K562 treated with DMSO at 1 percent for 12 hours (cell line): ENCODE results near the gene ZSCAN10. TPM values are rescaled to one million over a fixed set of nuclear protein-coding genes. Genes with fewer than 3 reads are reported as not detected.

ENCODE experiments used
- total RNA-seq: library from RNA; unstranded; fragments of 300-600 nt; gene quantifications from 2 replicates; pipeline ENCODE4 v1.2.3, GENCODE V29; 2022; ENCODE audit not compliant: insufficient read depth

Gene ZSCAN10
- total RNA-seq, result not detected in 2 replicates

DNA sequence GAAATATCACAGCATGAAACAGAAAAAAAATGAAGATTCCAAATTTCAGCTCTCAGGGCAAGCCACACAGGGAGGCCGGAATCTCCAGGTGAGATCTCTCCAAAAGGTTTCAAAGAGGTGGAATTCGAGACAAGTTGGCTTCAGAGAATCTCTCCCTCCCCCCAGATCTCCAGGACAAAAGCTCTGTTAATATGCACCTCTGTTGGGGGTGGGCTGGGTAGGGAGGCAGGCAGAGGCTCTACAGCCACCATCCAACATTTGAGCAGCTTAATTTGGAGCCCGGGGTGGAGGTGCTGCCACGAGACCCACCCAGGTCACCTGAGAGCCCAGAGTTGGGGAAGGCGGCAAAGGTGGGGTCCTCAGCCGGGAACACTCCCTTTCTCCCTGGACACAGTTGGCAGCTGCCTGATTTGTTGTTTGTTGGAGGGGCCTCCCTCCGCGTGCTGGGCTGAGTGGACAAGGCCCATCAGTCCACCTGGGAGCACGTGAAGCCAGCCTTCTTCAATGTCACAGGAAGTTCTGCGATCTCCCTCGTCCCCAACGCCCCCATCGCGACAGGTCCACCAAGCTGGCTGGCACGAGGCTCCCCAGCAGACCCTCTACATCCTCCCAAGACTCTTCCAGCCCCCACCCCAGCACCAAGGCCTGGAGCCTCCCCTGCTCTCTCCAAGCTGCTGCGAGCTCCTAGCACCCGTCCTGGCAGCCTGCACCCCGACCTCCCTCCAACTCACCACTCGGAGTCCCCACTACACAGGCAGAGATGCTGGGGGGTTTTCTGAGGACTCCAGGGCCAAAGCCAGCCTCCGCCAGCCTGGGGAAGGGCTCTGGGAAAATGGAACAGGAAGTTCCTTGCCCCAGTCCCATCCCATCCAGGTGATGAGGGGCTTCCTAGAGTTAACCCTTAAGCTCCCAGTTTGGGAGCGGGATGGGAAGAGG lies at the start of gene ZSCAN10:
Gene ZSCAN10, minus strand, starts transcription at position 836 of the 936 bp plus-strand sequence. CDS start 6,357 bp downstream, outside the sequence.

DNA sequence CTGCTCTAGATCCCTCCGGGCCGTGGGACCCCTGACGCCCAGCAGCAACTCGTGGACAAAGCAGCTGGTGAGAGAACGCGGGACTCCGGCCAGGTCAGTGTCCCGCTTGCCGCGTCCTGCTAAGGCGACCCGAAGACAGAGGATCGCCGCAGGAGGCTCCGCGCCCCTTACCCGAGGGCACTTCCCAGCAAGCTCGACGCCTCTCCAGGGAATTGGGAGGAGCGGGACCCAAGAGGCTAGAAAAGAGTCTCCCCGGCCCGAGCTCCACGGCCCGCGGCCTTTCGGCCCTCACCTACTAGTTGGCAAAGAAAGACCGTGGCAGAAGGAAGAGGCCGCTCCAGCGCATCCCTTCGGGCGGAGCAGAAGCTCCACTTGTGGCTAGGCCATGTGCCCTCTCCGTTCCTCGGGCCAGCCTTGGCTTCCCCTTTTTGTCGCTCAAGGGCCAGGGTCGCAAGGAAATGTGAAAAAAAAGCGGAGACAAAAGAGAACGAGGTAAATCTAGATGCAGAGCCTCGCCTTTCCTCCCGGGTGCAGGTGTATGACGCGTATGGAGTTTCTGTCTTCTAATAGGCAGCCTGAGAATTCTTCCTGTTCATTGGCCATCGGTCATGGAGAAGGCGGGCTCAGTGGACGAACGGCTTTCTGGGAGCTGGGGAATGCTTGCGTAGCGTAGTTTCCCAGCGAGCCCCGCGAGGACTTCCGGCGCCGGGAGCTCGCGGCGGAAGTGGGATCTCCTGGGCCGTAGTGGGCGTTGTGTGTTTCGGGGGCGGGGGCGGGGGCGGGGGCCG lies 35.4 kb upstream of the ZSCAN10 start, which contains the start of gene ZNF213:
Gene ZNF213, plus strand, starts transcription at position 692 of the 788 bp plus-strand sequence. CDS start 2,252 bp downstream, outside the sequence.

DNA sequence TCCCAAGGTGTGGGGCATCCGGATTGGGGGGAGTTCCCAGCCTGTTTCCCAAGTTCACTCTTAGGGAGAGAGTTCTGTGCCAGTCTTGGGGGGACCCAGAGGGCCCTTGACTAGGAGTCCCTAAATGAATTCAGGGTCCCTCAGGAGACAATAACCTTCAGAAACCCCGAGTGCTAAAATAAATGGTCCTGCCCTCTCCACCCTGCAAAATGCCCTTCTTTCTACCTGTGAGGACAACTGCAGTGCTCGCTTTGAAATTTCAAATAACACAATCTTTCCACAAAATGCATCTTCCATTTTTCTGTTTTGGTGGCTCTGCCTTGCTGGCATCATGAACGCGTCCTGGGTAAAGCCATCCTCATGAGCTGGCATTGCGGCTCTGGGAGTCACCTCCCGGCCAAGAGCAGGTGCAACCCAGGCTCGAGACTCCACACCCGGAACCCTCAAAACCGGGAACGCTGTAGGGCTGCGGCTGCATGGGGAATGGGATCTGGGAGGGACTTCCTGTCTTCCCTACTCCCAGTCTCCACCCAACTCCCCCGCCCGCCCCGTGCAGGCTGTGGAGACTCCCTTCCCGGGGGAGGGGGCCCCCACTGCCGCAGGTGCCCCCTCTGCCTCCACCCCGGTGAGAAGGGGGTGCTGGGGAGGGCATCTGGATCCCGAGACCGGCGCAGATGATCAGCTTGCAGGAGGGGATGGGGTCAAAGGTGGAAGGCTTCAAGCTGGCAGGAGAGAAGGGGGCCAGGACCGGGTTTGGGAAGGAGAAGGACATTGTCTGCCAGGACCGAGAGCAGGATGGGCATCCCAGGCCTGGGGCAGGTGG lies 13.2 kb upstream of the ZSCAN10 start, which contains the start of gene ZNF205:
Gene ZNF205, plus strand, starts transcription at position 529 of the 823 bp plus-strand sequence. CDS start 845 bp downstream, outside the sequence.

DNA sequence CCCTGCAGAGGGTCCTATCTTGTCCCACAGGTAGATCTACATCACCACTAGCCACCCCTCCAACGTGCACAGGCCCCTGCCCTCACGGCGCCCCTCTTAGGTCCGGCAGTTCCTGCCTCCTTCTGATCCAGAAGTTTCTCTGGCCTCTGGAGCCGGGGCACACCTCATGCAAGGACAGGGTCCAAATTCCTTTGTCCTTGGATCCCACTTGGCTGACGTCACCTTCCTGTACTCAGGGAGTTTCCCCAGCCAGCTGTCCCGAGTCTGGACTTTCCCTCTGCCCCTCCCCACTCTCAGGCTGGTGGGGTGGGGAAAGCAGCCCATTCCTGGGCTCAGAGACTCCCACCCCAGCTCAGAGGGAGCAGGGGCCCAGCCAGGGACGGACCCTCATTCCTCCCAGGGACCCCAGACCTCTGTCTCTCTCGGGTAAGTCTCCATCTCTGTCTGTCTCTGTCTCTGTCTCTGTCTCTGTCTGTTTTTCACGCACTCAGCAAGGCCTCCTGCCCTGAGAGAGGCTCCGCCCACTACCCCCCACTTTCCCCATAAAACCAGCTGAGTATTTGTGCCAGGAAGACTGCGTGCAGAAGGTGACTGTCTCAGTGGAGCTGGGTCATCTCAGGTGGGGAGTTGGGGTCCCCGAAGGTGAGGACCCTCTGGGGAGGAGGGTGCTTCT lies 33.9 kb downstream of the ZSCAN10 start, which contains the start of gene IL32:
Gene IL32, plus strand, starts transcription at position 572 of the 673 bp plus-strand sequence. CDS start 172 bp downstream, outside the sequence.

DNA sequence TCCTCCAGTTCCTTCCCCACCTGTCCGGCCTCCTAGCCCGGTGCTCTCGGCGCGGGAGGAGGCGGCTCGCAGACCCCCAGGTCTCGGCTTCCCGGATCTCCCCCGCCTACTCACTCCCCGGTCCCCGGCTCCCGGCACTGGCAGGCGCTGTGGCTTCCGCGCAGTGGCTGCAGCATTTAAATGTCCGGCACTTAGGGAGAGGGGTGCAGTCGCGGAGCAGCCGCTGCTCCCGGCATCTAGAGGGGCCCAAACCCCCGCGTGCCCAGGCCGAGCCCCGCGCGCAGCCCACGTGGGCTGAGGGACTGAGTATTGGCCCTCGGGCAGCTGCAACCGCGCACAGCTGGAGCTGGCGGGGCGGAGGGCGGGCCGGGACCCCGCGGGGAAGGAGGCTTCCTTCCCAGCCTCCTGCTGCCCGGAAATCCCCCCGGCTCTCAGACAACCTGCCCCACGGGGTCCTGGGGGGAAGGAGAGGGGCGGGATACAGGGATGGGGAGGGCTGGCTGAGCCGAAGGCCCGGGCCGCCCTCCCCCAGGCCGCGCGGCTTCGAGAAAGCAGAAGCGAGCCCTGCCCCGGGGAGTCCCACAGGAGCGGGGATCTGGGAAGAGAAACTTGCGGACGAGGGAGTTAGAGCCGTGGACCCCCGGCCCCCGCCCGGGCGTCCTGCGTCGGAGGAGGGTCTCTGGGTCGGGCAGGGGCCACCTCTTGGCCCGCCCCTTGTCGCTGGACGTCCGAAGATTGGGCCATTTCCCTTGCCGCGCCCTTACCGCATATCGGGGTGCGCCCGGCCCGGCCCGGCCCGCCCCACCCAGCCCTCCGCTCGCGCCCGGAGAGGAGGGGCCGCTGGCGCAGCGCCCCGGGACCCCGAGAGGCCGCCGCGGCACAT lies 53.1 kb downstream of the ZSCAN10 start, which contains the start of gene MMP25:
Gene MMP25, plus strand, starts transcription at position 804 of the 883 bp plus-strand sequence. CDS start 357 bp downstream, outside the sequence.

Other genes with a start within 250 kb of the ZSCAN10 start
- gene PRSS22, start 241.1 kb downstream of the ZSCAN10 start, total RNA-seq, result not detected in 2 replicates
- gene FLYWCH2, start 216.1 kb downstream of the ZSCAN10 start, total RNA-seq, result 72.2 and 77.6 TPM in 2 replicates
- gene FLYWCH1, start 187.4 kb downstream of the ZSCAN10 start, total RNA-seq, result 41.5 and 48.1 TPM in 2 replicates
- gene KREMEN2, start 135.0 kb downstream of the ZSCAN10 start, total RNA-seq, result 0.85 TPM in 1 of 2 replicates, not detected in the other
- gene PAQR4, start 129.9 kb downstream of the ZSCAN10 start, total RNA-seq, result 15.8 and 27.8 TPM in 2 replicates
- gene PKMYT1, start 118.8 kb downstream of the ZSCAN10 start, total RNA-seq, result 168 and 170 TPM in 2 replicates
- 4.1 and 6.9 TPM in 2 replicates for gene CLDN9, start 86.4 kb downstream of the ZSCAN10 start, total RNA-seq
- not detected in 2 replicates for gene CLDN6, start 81.1 kb downstream of the ZSCAN10 start, total RNA-seq
- 33.0 and 33.7 TPM in 2 replicates for gene TNFRSF12A, start 78.9 kb downstream of the ZSCAN10 start, total RNA-seq
- 26.3 and 32.4 TPM in 2 replicates for gene HCFC1R1, start 75.4 kb downstream of the ZSCAN10 start, total RNA-seq
- 32.1 and 41.7 TPM in 2 replicates for gene THOC6, start 75.3 kb downstream of the ZSCAN10 start, total RNA-seq
- gene BICDL2, start 62.4 kb downstream of the ZSCAN10 start, total RNA-seq, result not detected in 2 replicates
- gene MMP25, start 52.7 kb downstream of the ZSCAN10 start, total RNA-seq, result not detected in 2 replicates
- 10.0 and 14.9 TPM in 2 replicates for gene IL32, start 33.7 kb downstream of the ZSCAN10 start, total RNA-seq
- gene ZNF205, start 13.3 kb upstream of the ZSCAN10 start, total RNA-seq, result 22.5 and 22.7 TPM in 2 replicates
- 10.6 and 22.0 TPM in 2 replicates for gene ZNF213, start 35.7 kb upstream of the ZSCAN10 start, total RNA-seq
- not detected in 2 replicates for gene OR1F1, start 88.9 kb upstream of the ZSCAN10 start, total RNA-seq
- gene ZNF200, start 135.9 kb upstream of the ZSCAN10 start, total RNA-seq, result 6.1 and 9.9 TPM in 2 replicates
- gene MEFV, start 157.3 kb upstream of the ZSCAN10 start, total RNA-seq, result not detected in 2 replicates
- 36.1 and 40.4 TPM in 2 replicates for gene ZNF263, start 184.2 kb upstream of the ZSCAN10 start, total RNA-seq
- gene TIGD7, start 206.1 kb upstream of the ZSCAN10 start, total RNA-seq, result 1.2 and 3.8 TPM in 2 replicates
- 4.2 and 10.1 TPM in 2 replicates for gene ZNF75A, start 206.2 kb upstream of the ZSCAN10 start, total RNA-seq